ENCODE results near the gene OR2V2. TPM values are rescaled to one million over a fixed set of nuclear protein-coding genes. Genes with fewer than 3 reads are reported as not detected.
"Not testable (repeated sequence)": the region's sequence is repeated elsewhere in the genome, so short reads cannot be mapped to it uniquely, and the experiment has no call there.

OR2V2 gene, protein sequence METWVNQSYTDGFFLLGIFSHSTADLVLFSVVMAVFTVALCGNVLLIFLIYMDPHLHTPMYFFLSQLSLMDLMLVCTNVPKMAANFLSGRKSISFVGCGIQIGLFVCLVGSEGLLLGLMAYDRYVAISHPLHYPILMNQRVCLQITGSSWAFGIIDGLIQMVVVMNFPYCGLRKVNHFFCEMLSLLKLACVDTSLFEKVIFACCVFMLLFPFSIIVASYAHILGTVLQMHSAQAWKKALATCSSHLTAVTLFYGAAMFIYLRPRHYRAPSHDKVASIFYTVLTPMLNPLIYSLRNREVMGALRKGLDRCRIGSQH
- total RNA-seq (not detected), total RNA-seq (0 to 0.16 (median 0) reads per million in 172 experiments)
- not detected for polyA plus RNA-seq (2013, experiment 1 of 2)
- 0.01 TPM for polyA plus RNA-seq (2013, experiment 2 of 2)

DNA sequence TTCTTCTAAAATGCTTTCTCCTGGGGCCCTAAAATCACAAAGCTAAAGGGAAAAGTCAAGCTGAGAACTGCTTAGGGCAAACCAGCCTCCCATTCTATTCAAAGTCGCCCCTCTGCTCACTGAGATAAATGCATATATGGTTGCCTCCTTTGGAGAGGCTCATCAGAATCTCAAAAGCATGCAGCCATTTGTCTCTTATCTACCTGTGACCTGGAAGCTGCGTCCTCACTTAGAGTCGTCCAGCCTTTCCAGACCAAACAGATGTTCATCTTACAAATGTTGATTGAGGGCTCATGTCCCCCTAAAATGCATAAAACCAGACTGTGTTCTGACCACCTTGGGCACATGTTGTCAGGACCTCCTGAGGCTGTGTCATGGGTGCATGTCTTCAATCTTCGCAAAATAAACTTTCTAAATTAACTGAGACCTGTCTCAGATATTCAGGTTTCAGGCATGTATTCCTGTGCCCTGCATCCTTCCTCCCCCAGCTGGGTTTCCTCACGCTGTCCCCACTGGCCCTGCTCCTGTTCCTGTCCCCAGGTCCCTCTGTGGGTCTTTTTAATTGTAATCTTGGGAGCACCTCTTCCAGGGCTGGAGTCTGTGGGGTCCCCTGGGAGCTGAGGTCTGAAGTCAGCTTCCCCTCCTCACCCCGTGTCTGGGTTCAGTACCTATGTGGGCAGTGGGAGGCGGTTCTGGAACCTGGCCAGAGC is at the start of gene OR2V2:
Gene OR2V2, plus strand, starts transcription at position 660 of the 710 bp plus-strand sequence. CDS start 7,357 bp downstream, outside the sequence.
- H3K27ac Mint-ChIP-seq; H3K4me3 ChIP-seq (ENCODE audit: low read length); DNase-seq; H3K27ac ChIP-seq (ENCODE audit: low read depth in 1 of 2, low read length in 2 of 2); H3K4me1 ChIP-seq (ENCODE audit: insufficient read depth, low read length); H3K36me3 Mint-ChIP-seq (ENCODE audit: low read depth); H3K9me3 Mint-ChIP-seq; H3K9me3 ChIP-seq (ENCODE audit: control insufficient read depth in 1 of 2, insufficient read depth in 1 of 2, low read length in 2 of 2); CTCF ChIA-PET; H3K36me3 ChIP-seq (ENCODE audit: insufficient read depth, low read length); ATAC-seq (ENCODE audit: poor library complexity); intact Hi-C loops (cut with DNase I, micrococcal nuclease); H3K4me1 Mint-ChIP-seq (ENCODE audit: low read depth); POLR2A ChIA-PET; H3K4me3 Mint-ChIP-seq: not testable (repeated sequence)
- H3K27me3 ChIP-seq (ENCODE audit: control insufficient read depth in 1 of 2, insufficient read depth in 2 of 2, low read length in 2 of 2): peaks cover 7 to 20% of the 10 kb centered on the region in 2 experiments
- peaks cover 61% of the 10 kb centered on the region for H3K27me3 Mint-ChIP-seq

DNA sequence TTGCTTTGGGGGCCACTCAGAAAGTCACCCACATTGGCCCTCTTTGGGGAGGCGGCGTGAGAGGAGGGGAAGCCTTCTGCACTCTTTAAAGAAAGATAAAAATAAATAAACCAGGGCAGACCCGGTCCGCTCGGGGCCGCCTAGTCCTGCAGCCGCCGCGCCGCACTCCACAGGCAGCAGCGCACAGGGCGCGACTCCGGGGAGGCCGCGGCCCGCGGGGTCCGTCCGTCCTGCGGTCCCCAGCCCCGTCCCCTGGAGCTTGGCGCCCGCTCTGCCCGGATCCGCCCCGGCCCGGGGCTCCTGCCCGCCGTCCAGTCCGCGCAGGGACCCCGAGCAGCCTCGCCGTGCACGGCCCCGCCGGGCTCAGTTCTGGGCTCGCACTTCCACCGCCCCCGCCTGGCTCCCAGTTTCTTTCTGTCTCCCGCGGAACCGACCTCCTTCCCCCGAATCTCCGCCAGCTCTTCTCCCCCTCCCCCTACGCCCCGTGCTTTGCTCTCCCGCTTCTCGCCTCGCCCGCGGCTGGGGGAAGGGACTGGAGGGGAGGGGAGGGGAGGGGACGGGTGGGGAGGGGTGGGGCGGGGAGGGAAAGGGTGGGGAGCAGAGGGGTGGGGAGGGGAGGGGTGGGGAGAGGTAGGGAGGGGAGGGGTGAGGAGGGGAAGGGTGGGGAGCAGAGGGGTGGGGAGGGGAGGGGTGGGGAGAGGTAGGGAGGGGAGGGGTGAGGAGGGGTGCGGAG is 49.5 kb upstream of the OR2V2 start:
- peaks cover 15% of the 10 kb centered on the region for H3K4me1 Mint-ChIP-seq (ENCODE audit: low read depth)
- H3K4me3 ChIP-seq (ENCODE audit: low read length); H3K36me3 Mint-ChIP-seq (ENCODE audit: low read depth); ATAC-seq (ENCODE audit: poor library complexity); intact Hi-C loops (cut with DNase I, micrococcal nuclease); H3K27ac Mint-ChIP-seq; H3K4me3 Mint-ChIP-seq; CTCF ChIA-PET; H3K4me1 ChIP-seq (ENCODE audit: insufficient read depth, low read length); H3K9me3 Mint-ChIP-seq; DNase-seq; H3K27ac ChIP-seq (ENCODE audit: low read depth in 1 of 2, low read length in 2 of 2); POLR2A ChIA-PET; H3K36me3 ChIP-seq (ENCODE audit: insufficient read depth, low read length): not testable (repeated sequence)
- Histone ChIP-seq H3K27me3 (ENCODE audit: control insufficient read depth in 1 of 2, insufficient read depth in 2 of 2, low read length in 2 of 2) (peaks cover 16 to 29% of the 10 kb centered on the region in 2 experiments), H3K9me3 (ENCODE audit: control insufficient read depth in 1 of 2, insufficient read depth in 1 of 2, low read length in 2 of 2) (peaks cover 0 to 14% of the 10 kb centered on the region in 2 experiments)
- H3K27me3 Mint-ChIP-seq: peaks cover 38% of the 10 kb centered on the region

DNA sequence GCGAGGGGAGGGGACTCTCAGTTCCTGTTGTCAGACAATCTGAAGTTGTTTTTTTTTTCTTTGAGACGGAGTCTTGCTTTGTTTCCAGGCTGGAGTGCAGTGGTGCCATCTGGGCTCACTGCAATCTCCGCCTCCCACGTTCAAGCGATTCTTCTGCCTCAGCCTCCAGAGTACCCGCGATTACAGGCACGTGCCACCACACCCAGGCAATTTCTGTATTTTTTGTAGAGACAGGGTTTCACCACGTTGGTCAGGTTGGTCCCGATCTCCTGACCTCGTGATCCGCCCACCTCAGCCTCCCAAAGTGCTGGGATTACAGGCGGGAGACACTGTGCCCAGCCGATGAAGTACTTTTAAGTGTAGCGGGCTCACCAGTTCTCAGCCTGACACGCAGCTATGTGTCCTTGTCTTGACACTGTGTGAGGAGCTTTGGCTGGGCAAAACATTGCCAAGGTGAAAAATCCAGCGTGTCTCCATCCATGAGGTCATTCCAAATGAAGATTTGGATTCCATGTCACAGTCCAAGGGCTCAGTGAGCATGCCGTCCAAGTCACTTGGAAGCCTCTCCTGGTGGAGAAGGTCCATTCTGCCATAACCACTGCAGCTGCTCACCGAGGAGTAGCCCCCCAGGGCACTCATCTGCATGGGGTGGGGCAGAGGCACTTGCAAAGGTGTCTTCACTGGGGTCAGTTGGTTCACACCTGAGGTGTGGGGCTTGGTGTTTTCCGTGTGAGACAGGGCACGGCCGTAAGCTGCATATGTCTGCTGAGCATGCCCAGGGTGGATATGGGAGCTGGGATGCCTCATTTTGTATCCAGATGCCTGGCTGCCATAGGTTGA is 48.4 kb upstream of the OR2V2 start:
- Histone ChIP-seq H3K4me1 (ENCODE audit: insufficient read depth, low read length) (peaks cover 3% of the 10 kb centered on the region), H3K36me3 (ENCODE audit: insufficient read depth, low read length) (no peaks in the 10 kb centered on the region), H3K9me3 (ENCODE audit: control insufficient read depth in 1 of 2, insufficient read depth in 1 of 2, low read length in 2 of 2) (peaks cover 0 to 14% of the 10 kb centered on the region in 2 experiments), H3K27ac (ENCODE audit: low read depth in 1 of 2, low read length in 2 of 2) (no peak overlapping the region), H3K4me3 (ENCODE audit: low read length) (no peak overlapping the region), H3K27me3 (ENCODE audit: control insufficient read depth in 1 of 2, insufficient read depth in 2 of 2, low read length in 2 of 2) (peaks cover 17 to 20% of the 10 kb centered on the region in 2 experiments)
- TF ChIP-seq, protein P1, sequence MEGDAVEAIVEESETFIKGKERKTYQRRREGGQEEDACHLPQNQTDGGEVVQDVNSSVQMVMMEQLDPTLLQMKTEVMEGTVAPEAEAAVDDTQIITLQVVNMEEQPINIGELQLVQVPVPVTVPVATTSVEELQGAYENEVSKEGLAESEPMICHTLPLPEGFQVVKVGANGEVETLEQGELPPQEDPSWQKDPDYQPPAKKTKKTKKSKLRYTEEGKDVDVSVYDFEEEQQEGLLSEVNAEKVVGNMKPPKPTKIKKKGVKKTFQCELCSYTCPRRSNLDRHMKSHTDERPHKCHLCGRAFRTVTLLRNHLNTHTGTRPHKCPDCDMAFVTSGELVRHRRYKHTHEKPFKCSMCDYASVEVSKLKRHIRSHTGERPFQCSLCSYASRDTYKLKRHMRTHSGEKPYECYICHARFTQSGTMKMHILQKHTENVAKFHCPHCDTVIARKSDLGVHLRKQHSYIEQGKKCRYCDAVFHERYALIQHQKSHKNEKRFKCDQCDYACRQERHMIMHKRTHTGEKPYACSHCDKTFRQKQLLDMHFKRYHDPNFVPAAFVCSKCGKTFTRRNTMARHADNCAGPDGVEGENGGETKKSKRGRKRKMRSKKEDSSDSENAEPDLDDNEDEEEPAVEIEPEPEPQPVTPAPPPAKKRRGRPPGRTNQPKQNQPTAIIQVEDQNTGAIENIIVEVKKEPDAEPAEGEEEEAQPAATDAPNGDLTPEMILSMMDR (IDR thresholded peaks at IDR 0.05): no peak
- intact Hi-C loops (cut with DNase I, micrococcal nuclease): no loop called here
- no peak for DNase-seq
- peaks cover 34% of the 10 kb centered on the region for H3K27me3 Mint-ChIP-seq
- no peak overlapping the region for H3K27ac Mint-ChIP-seq
- H3K36me3 Mint-ChIP-seq (ENCODE audit: low read depth): peaks cover 9% of the 10 kb centered on the region
- POLR2A ChIA-PET: interaction anchor here (0.8 kb wide), 1 partner anchor 288 kb away, joined by 3 read pairs; no protein-coding TSS in a partner anchor
- H3K9me3 Mint-ChIP-seq: no peaks in the 10 kb centered on the region
- CTCF ChIA-PET: no interaction called here
- ATAC-seq (ENCODE audit: poor library complexity): no peak
- peak overlapping the region; percentile 30 for H3K4me3 Mint-ChIP-seq
- H3K4me1 Mint-ChIP-seq (ENCODE audit: low read depth): peaks cover 16% of the 10 kb centered on the region
